Prostate gland (tissue), 2 donors: ENCODE data around the gene ADGRE1.

Source experiments
- CTCF ChIP-seq, 4 experiments: fragments of 200-600 bp in 2 of 4; fragments of 450-650 bp in 2 of 4; sonication (generic) in 2 of 4; IDR thresholded peaks; 1 replicate in 3 of 4; 2 replicates in 1 of 4; pipeline ENCODE4 v1.5.1; 2016 to 2019; ENCODE audit warnings: antibody characterized with exemption in 4 of 4, mild to moderate bottlenecking in 2 of 4, moderate library complexity in 2 of 4
- POLR2A ChIP-seq: fragments of 450-650 bp; IDR thresholded peaks from one replicate; pipeline ENCODE4 v1.6.1; 2016; ENCODE audit warnings: antibody characterized with exemption, mild to moderate bottlenecking

DNA sequence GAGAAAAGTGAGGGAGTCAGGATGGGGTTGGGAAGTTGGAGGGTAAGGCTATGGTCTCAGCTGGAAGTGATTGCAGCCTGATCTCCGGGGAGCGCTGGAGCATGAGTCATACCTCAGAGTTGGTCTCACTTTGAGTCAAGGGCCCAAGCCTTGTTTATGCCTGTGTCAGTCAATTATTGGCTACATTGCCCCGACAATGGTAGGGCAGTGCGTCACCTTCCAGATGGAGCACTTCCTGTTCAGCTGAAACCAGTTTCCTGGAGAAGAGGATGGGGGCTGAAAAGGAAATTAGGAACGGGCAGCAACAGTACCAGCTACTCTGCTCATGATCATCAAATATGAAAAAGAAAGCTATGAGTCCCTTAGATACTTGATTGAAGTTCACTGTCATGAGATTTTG lies 60.4 kb downstream of the ADGRE1 start:
- TF ChIP-seq POLR2A, result no peak
- no peak for TF ChIP-seq CTCF (IDR thresholded peaks at IDR 0.05)
